HepG2 (cell line): ENCODE results near the gene CSTF3. TPM values are rescaled to one million over a fixed set of nuclear protein-coding genes. Genes with fewer than 3 reads are reported as not detected.
A peak's percentile ranks its signal among the peaks of the same experiment; 100 is the strongest.

Experiments used
- CBX2 ChIP-seq, 2 experiments: fragments of 200-600 bp in 1 of 2; sonication (generic); formaldehyde crosslinking in 1 of 2; IDR thresholded peaks; 2 replicates each; pipeline versions ENCODE4 v1.7.0 to v1.8.1; 2018 to 2022; ENCODE audit warnings: low read depth in 2 of 2, low read length in 1 of 2, mild to moderate bottlenecking in 1 of 2, missing genetic modification reagents in 1 of 2
- CCAR2 ChIP-seq: fragments of 200-400 bp; formaldehyde crosslinking; optimal IDR thresholded peaks from 2 replicates; pipeline ENCODE3; 2018; ENCODE audit warnings: low read depth, mild to moderate bottlenecking, low read length, moderate library complexity
- HDAC2 ChIP-seq: sonication (generic); formaldehyde crosslinking; IDR thresholded peaks from 2 replicates; pipeline ENCODE4 v1.4.0; 2020; ENCODE audit warnings: missing genetic modification reagents
- HMGA1 ChIP-seq: sonication (generic); formaldehyde crosslinking; conservative IDR thresholded peaks from 2 replicates; pipeline ENCODE4 v1.4.0; 2020; ENCODE audit warnings: missing genetic modification reagents
- HOXA9 ChIP-seq: sonication (generic); formaldehyde crosslinking; IDR thresholded peaks from 2 replicates; pipeline ENCODE4 v1.8.1; 2022; ENCODE audit warnings: missing genetic modification reagents, mild to moderate bottlenecking, moderate library complexity, borderline replicate concordance
- KAT7 ChIP-seq: IDR thresholded peaks from 2 replicates; pipeline ENCODE4 v1.6.1; 2018; ENCODE audit warnings: borderline replicate concordance, missing compliant biosample characterization
- NCOR1 ChIP-seq: fragments of 200-600 bp; sonication (generic); IDR thresholded peaks from 2 replicates; pipeline ENCODE4 v1.7.0; 2017; ENCODE audit warnings: antibody characterized with exemption, low read length, borderline replicate concordance
- NFYB ChIP-seq: sonication (generic); formaldehyde crosslinking; IDR thresholded peaks from 2 replicates; pipeline ENCODE4 v1.4.0; 2020; ENCODE audit warnings: missing genetic modification reagents
- NR2F1 ChIP-seq, 2 experiments: fragments of 450-650 bp in 1 of 2; formaldehyde crosslinking in 1 of 2; IDR thresholded peaks; 2 replicates each; pipeline versions ENCODE4 v1.5.0 to v1.6.1; 2016 to 2020; ENCODE audit warnings: mild to moderate bottlenecking in 1 of 2, missing compliant biosample characterization in 1 of 2, missing genetic modification reagents in 1 of 2, moderate library complexity in 1 of 2
- SIX4 ChIP-seq: sonication (generic); formaldehyde crosslinking; IDR thresholded peaks from 2 replicates; pipeline ENCODE4 v1.4.0; 2020; ENCODE audit warnings: missing genetic modification reagents
- TCF12 ChIP-seq, 2 experiments: fragments of 450-650 bp in 1 of 2; sonication (generic) in 1 of 2; formaldehyde crosslinking in 1 of 2; IDR thresholded peaks; 2 replicates each; pipeline versions ENCODE4 v1.6.1 to v1.8.0; 2017 to 2022; ENCODE audit warnings: antibody characterized with exemption in 1 of 2, mild to moderate bottlenecking in 1 of 2, missing genetic modification reagents in 1 of 2, moderate library complexity in 1 of 2
- THRA ChIP-seq: sonication (generic); formaldehyde crosslinking; IDR thresholded peaks from 2 replicates; pipeline ENCODE4 v1.4.0; 2020; ENCODE audit warnings: missing genetic modification reagents, borderline replicate concordance
- ZFP62 ChIP-seq: sonication (generic); formaldehyde crosslinking; IDR thresholded peaks from 2 replicates; pipeline ENCODE4 v1.4.0; 2020; ENCODE audit warnings: missing genetic modification reagents
- ZNF276 ChIP-seq: sonication (generic); formaldehyde crosslinking; IDR thresholded peaks from 2 replicates; pipeline ENCODE4 v1.4.0; 2020; ENCODE audit warnings: mild to moderate bottlenecking, low read depth, missing genetic modification reagents
- ZNF512 ChIP-seq: sonication (generic); formaldehyde crosslinking; IDR thresholded peaks from 2 replicates; pipeline ENCODE4 v1.4.0; 2020; ENCODE audit warnings: mild to moderate bottlenecking, missing genetic modification reagents
- ZNF598 ChIP-seq: sonication (generic); formaldehyde crosslinking; IDR thresholded peaks from 2 replicates; pipeline ENCODE4 v1.5.1; 2020; ENCODE audit warnings: mild to moderate bottlenecking, missing genetic modification reagents, borderline replicate concordance
- ZNF670 ChIP-seq: sonication (generic); formaldehyde crosslinking; IDR thresholded peaks from 2 replicates; pipeline ENCODE4 v1.8.0; 2022; ENCODE audit warnings: mild to moderate bottlenecking, missing genetic modification reagents, borderline replicate concordance
- ZNF720 ChIP-seq: sonication (generic); formaldehyde crosslinking; IDR thresholded peaks from 2 replicates; pipeline ENCODE4 v1.4.0; 2020; ENCODE audit warnings: missing genetic modification reagents
- ZNF780A ChIP-seq: sonication (generic); formaldehyde crosslinking; IDR thresholded peaks from 2 replicates; pipeline ENCODE4 v1.8.0; 2022; ENCODE audit warnings: mild to moderate bottlenecking, missing genetic modification reagents, moderate library complexity
- ZSCAN9 ChIP-seq: IDR thresholded peaks from 2 replicates; pipeline ENCODE4 v1.6.1; 2016; ENCODE audit warnings: borderline replicate concordance
- polyA plus RNA-seq, 8 experiments: library from polyadenylated mRNA; depleted of rRNA in 3 of 8; stranded (reverse) in 7 of 8; unstranded in 1 of 8; fragments of >200 nt; fragmentation: Illumina TruSeq in 4 of 8; extraction: Trizol in 4 of 8; gene quantifications; 2 replicates each; pipeline versions ENCODE4 v1.2.1 to v1.2.3, GENCODE V29; 2011 to 2016; ENCODE audit warnings: low read depth in 4 of 8, missing spikeins in 1 of 8, mixed read lengths in 1 of 8; ENCODE audit not compliant: insufficient read depth in 1 of 8
- total RNA-seq, 5 experiments: library from RNA; depleted of rRNA; stranded (reverse); fragments of >200 nt; fragmentation: Illumina TruSeq; extraction: Trizol; gene quantifications; 2 replicates each; pipeline ENCODE4 v1.2.3, GENCODE V29; 2016; ENCODE audit warnings: low read depth in 1 of 5
- TF ChIP-seq, protein P1 (sequence below): sonication (generic); formaldehyde crosslinking; IDR thresholded peaks from 2 replicates; pipeline ENCODE4 v1.5.1; 2020; ENCODE audit warnings: missing genetic modification reagents, mild to moderate bottlenecking, borderline replicate concordance

The CSTF3 gene
- total and polyA plus RNA-seq, 2 of the 13 experiments (the other 11 are each of a cell fraction or from before 2014, with no cell fraction given) = 21.5 to 43.6 TPM

DNA sequence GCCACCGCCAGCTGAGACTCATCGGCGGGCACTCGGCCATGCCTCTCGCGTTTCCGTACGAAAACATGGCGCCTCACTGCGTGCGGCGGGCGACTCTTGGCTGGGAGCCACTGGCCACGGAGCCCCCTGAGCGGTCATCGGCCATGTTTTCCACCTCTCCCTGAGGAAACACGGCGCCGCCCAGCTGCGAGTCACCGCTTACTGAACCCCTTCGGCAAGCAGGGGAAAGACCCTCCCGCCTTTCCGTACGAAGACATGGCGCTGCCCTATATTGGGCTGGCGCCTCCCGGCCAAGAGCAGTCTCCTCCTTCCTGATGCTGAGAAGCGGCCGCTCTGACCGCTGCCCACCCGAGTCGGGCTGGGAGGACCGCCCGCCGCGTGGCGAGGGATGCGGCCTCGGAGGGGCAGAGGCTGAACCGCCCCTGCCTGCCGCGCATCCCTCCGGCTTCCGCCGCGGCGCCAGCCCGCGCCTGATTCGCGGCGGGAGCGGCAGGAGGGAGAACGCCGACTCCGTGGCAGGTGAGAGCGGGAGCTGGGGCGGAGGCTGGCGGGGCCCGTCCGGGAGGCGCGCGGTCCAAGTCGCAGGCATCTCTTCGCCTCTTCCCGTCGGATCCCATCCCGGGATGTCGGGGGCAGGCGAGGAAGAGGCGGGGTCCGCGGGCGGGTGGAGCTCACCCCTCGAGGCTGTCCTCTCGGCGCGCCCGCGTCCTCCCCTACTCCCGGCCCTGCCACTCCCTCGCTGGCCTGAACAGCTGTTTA is 121.8 kb downstream of the CSTF3 start, which contains the start of gene TCP11L1 (continued):
- TF ChIP-seq ZFP62 (no peak), ZNF512 (CRISPR knock-in tag) (no peak), THRA (CRISPR knock-in tag) (peak; percentile 14), ZNF598 (CRISPR knock-in tag) (no peak; the same call in 1 of the 2 replicates), KAT7 (0 out of 2 replicates have a peak, but pooled peaks have one; percentile 74), NFYB (CRISPR knock-in tag) (peak; percentile 8; the same call in 1 of the 2 replicates), NR2F1 (CRISPR knock-in tag; IDR thresholded peaks at IDR 0.05) (no peak), HDAC2 (CRISPR knock-in tag) (peak; percentile 54; the same call in 1 of the 2 replicates), TCF12 (IDR thresholded peaks at IDR 0.05) (no peak), TCF12 (CRISPR knock-in tag; IDR thresholded peaks at IDR 0.05) (peak; percentile 77; the same call in 1 of the 2 replicates), ZNF780A (no peak), ZNF276 (CRISPR knock-in tag) (no peak; the same call in 1 of the 2 replicates), ZSCAN9 (CRISPR knock-in tag) (no peak), ZNF720 (CRISPR knock-in tag) (0 out of 2 replicates have a peak, but pooled peaks have one; percentile 51), HMGA1 (no peak), ZNF670 (CRISPR knock-in tag) (no peak), CBX2 (IDR thresholded peaks at IDR 0.05; ENCODE audit: low read depth, low read length) (no peak), CBX2 (CRISPR knock-in tag; IDR thresholded peaks at IDR 0.05; ENCODE audit: low read depth) (no peak), CCAR2 (no peak), HOXA9 (CRISPR knock-in tag) (no peak), SIX4 (CRISPR knock-in tag) (no peak), NCOR1 (no peak)
- TF ChIP-seq, protein P1, sequence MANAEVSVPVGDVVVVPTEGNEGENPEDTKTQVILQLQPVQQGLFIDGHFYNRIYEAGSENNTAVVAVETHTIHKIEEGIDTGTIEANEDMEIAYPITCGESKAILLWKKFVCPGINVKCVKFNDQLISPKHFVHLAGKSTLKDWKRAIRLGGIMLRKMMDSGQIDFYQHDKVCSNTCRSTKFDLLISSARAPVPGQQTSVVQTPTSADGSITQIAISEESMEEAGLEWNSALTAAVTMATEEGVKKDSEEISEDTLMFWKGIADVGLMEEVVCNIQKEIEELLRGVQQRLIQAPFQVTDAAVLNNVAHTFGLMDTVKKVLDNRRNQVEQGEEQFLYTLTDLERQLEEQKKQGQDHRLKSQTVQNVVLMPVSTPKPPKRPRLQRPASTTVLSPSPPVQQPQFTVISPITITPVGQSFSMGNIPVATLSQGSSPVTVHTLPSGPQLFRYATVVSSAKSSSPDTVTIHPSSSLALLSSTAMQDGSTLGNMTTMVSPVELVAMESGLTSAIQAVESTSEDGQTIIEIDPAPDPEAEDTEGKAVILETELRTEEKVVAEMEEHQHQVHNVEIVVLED = peak; percentile 87
